Measurements from ENCODE around the gene PIPOX. TPM values are rescaled to one million over a fixed set of nuclear protein-coding genes. Genes with fewer than 3 reads are reported as not detected.
"Not testable (repeated sequence)": the region's sequence is repeated elsewhere in the genome, so short reads cannot be mapped to it uniquely, and the experiment has no call there.

Gene PIPOX
- total and polyA plus RNA-seq, 9 of the 15 experiments (the other 6 are each of a cell fraction or from before 2014, with no cell fraction given): 0.15 to 2.2 (median 0.58) TPM; not detected in 2

GRCh38 chr17:29088782-29089181 lies 45.8 kb downstream of the PIPOX start:
- H3K9me3 ChIP-seq (replicated peaks; ENCODE audit: control insufficient read depth, insufficient read depth, low read depth, low read length); H3K4me3 ChIP-seq; H3K4me1 ChIP-seq (replicated peaks in 1 of 2; ENCODE audit: control insufficient read depth in 2 of 2, insufficient read depth in 2 of 2, low read length in 2 of 2); in situ Hi-C loops (cut with MboI); DNase-seq (ENCODE audit: extremely low read depth in 1 of 4, low spot score in 3 of 4); CTCF ChIA-PET (ENCODE audit: low intra/inter-chr PET ratio); H3K4me2 ChIP-seq (ENCODE audit: insufficient read depth, low read length); FAIRE-seq; BruUV-seq (replicated peaks); H3K9ac ChIP-seq (ENCODE audit: insufficient read depth in 1 of 2, low read depth in 2 of 2, low read length in 2 of 2); H4K20me1 ChIP-seq (replicated peaks; ENCODE audit: control insufficient read depth, insufficient read depth, low read length); H3K9me1 ChIP-seq (ENCODE audit: control insufficient read depth, insufficient read depth, low read length); H2AFZ ChIP-seq (ENCODE audit: low read depth, low read length); ATAC-seq; H3K79me2 ChIP-seq (ENCODE audit: control insufficient read depth, insufficient read depth, low read length); intact Hi-C loops (cut with micrococcal nuclease); H3K27me3 ChIP-seq (ENCODE audit: control insufficient read depth in 2 of 2, insufficient read depth in 2 of 2, low read length in 2 of 2); H3K27ac ChIP-seq (ENCODE audit: extremely low read depth, low read depth, low read length): not testable (repeated sequence)
- 88% methylated on average over 1 of the region's 3 CpGs for WGBS (ENCODE audit: insufficient coverage, low coverage, missing lambda C conversion rate)
- POLR2A ChIA-PET: interaction anchor here (1.2 kb wide), 1 partner anchor 10 kb away, joined by 4 read pairs; no protein-coding TSS in a partner anchor
- TF ChIP-seq CEBPB (tag; IDR thresholded peaks at IDR 0.05) (peak; percentile 63), ZNF121 (CRISPR knock-in tag; conservative IDR thresholded peaks at IDR 0.05) (peak; percentile 26; the same call in 1 of the 2 replicates)
- peaks cover 86% of the 10 kb centered on the region; the same call in 2 of the 3 replicates for H3K36me3 ChIP-seq (ENCODE audit: control insufficient read depth, insufficient read depth, low read length)

DNA sequence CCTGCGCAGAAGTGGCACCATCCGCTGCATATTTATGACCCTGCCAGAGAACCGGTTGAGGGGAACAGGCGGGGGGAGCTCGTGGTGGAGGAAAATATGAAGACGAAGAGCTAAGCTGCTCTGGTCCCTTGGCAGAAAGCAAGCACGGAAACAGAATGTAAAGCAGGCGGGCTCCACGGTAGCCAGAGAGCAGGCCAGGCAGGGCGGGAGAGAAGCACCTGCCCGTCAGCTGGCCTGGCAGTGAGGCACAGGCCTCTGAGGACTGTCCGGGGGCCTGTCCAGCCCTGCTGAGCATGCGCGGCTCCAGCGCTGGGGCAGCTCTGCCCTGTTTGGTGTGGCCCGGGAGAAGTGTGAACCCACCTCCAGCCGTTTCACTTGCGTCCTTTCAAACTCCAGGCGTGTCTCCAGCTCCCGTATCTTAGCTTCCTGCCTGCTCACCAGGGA lies 46.7 kb downstream of the PIPOX start:
- BruUV-seq (replicated peaks): no TSS peak
- H3K27me3 ChIP-seq (ENCODE audit: control insufficient read depth in 2 of 2, insufficient read depth in 2 of 2, low read length in 2 of 2): no peaks in the 10 kb centered on the region
- no peaks in the 10 kb centered on the region for H4K20me1 ChIP-seq (replicated peaks; ENCODE audit: control insufficient read depth, insufficient read depth, low read length)
- FAIRE-seq: no peak
- peaks cover 2% of the 10 kb centered on the region for H3K9me1 ChIP-seq (ENCODE audit: control insufficient read depth, insufficient read depth, low read length)
- H2AFZ ChIP-seq (ENCODE audit: low read depth, low read length): no peak overlapping the region
- CTCF ChIA-PET (ENCODE audit: low intra/inter-chr PET ratio): no interaction called here
- H3K79me2 ChIP-seq (ENCODE audit: control insufficient read depth, insufficient read depth, low read length): no peaks in the 10 kb centered on the region
- H3K4me2 ChIP-seq (ENCODE audit: insufficient read depth, low read length): no peak overlapping the region
- intact Hi-C loops (cut with micrococcal nuclease): no loop called here
- in situ Hi-C loops (cut with MboI): no loop called here
- H3K27ac ChIP-seq (ENCODE audit: extremely low read depth, low read depth, low read length): no peak overlapping the region
- H3K9me3 ChIP-seq (replicated peaks; ENCODE audit: control insufficient read depth, insufficient read depth, low read depth, low read length): no peaks in the 10 kb centered on the region
- peaks cover 90% of the 10 kb centered on the region; the same call in 2 of the 3 replicates for H3K36me3 ChIP-seq (ENCODE audit: control insufficient read depth, insufficient read depth, low read length)
- POLR2A ChIA-PET: interaction anchor here (0.7 kb wide), 2 partner anchors 8 to 10 kb away, joined by 3 read pairs; no protein-coding TSS in a partner anchor
- no peak for DNase-seq (ENCODE audit: extremely low read depth in 1 of 4, low spot score in 3 of 4)
- no peak for ATAC-seq
- 90% methylated on average over 16 of the region's 20 CpGs for WGBS (ENCODE audit: insufficient coverage, low coverage, missing lambda C conversion rate)
- H3K9ac ChIP-seq (ENCODE audit: insufficient read depth in 1 of 2, low read depth in 2 of 2, low read length in 2 of 2): peak overlapping the region in 1 of 2 experiments; percentile 58; a peak in 2 of 4 replicates
- peaks cover 0 to 8% of the 10 kb centered on the region in 2 experiments; a peak in 2 of 5 replicates for H3K4me1 ChIP-seq (replicated peaks in 1 of 2; ENCODE audit: control insufficient read depth in 2 of 2, insufficient read depth in 2 of 2, low read length in 2 of 2)
- no peak overlapping the region for H3K4me3 ChIP-seq
- TF ChIP-seq ZNF23 (CRISPR knock-in tag; IDR thresholded peaks at IDR 0.05) (no peak), ZKSCAN3 (CRISPR knock-in tag; IDR thresholded peaks at IDR 0.05) (no peak), CBX5 (IDR thresholded peaks at IDR 0.05; ENCODE audit: borderline replicate concordance, low read depth) (no peak), MEIS2 (IDR thresholded peaks at IDR 0.05; ENCODE audit: partially characterized antibody) (no peak), FIP1L1 (IDR thresholded peaks at IDR 0.05; ENCODE audit: low read depth, low read length, poor library complexity, severe bottlenecking) (no peak), THRAP3 (IDR thresholded peaks at IDR 0.05; ENCODE audit: borderline replicate concordance) (no peak), ARNT (IDR thresholded peaks at IDR 0.05) (no peak), MCM2 (IDR thresholded peaks at IDR 0.05; ENCODE audit: low read depth) (no peak), NR2F6 (CRISPR knock-in tag; IDR thresholded peaks at IDR 0.05) (no peak)
- TF ChIP-seq, protein P1, sequence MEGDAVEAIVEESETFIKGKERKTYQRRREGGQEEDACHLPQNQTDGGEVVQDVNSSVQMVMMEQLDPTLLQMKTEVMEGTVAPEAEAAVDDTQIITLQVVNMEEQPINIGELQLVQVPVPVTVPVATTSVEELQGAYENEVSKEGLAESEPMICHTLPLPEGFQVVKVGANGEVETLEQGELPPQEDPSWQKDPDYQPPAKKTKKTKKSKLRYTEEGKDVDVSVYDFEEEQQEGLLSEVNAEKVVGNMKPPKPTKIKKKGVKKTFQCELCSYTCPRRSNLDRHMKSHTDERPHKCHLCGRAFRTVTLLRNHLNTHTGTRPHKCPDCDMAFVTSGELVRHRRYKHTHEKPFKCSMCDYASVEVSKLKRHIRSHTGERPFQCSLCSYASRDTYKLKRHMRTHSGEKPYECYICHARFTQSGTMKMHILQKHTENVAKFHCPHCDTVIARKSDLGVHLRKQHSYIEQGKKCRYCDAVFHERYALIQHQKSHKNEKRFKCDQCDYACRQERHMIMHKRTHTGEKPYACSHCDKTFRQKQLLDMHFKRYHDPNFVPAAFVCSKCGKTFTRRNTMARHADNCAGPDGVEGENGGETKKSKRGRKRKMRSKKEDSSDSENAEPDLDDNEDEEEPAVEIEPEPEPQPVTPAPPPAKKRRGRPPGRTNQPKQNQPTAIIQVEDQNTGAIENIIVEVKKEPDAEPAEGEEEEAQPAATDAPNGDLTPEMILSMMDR (IDR thresholded peaks at IDR 0.05 in 2 of 3, conservative IDR thresholded peaks at IDR 0.05 in 1 of 3; ENCODE audit: insufficient read depth in 2 of 3, low read depth in 1 of 3, low read length in 3 of 3): no peak
- TF ChIP-seq, protein P2, sequence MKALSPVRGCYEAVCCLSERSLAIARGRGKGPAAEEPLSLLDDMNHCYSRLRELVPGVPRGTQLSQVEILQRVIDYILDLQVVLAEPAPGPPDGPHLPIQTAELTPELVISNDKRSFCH (CRISPR knock-in tag; IDR thresholded peaks at IDR 0.05): no peak
- TF ChIP-seq, protein P2 (tag; IDR thresholded peaks at IDR 0.05): no peak
- TF ChIP-seq, protein P3, sequence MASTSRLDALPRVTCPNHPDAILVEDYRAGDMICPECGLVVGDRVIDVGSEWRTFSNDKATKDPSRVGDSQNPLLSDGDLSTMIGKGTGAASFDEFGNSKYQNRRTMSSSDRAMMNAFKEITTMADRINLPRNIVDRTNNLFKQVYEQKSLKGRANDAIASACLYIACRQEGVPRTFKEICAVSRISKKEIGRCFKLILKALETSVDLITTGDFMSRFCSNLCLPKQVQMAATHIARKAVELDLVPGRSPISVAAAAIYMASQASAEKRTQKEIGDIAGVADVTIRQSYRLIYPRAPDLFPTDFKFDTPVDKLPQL (IDR thresholded peaks at IDR 0.05; ENCODE audit: extremely low read depth, insufficient read length): no peak

All from K562 (cell line).